Mammary epithelial cell (primary cell): Measurements from ENCODE around the gene TTLL3.

Experiments used
- CTCF ChIP-seq, 2 donors: IDR thresholded peaks in 1 of 2; conservative IDR thresholded peaks in 1 of 2; 2 replicates each; pipeline ENCODE4 v1.5.1; 2011 to 2012; ENCODE audit warnings: inconsistent platforms in 2 of 2, low read length in 2 of 2, mild to moderate bottlenecking in 2 of 2, control low read depth in 1 of 2, low read depth in 1 of 2; ENCODE audit not compliant: insufficient read depth in 1 of 2; ENCODE audit errors: extremely low read depth in 1 of 2
- EZH2 ChIP-seq: IDR thresholded peaks from 2 replicates; pipeline ENCODE4 v1.6.1; 2012; ENCODE audit warnings: low read length, inconsistent platforms, borderline replicate concordance

- TF ChIP-seq CTCF (conservative IDR thresholded peaks at IDR 0.05 in 1 of 2, IDR thresholded peaks at IDR 0.05 in 1 of 2; ENCODE audit: extremely low read depth in 1 of 2, insufficient read depth in 1 of 2, low read depth in 1 of 2, low read length in 2 of 2) (no peak), EZH2 (no peak)
These were observed 59.9 kb downstream of the TTLL3 start for GRCh38 chr3:9869955-9870354.
